Activated naive CD4-positive, alpha-beta T cell treated with anti-CD3 and anti-CD28 coated beads, Interleukin-2, amount 10 ng/mL, durations not matched to agents 7 days and 5 days (primary cell): ENCODE results near the gene SYNCRIP.
"Not testable (repeated sequence)": the region's sequence is repeated elsewhere in the genome, so short reads cannot be mapped to it uniquely, and the experiment has no call there.

Experiments
- CTCF ChIA-PET: fragments of 350-600 bp; sonication (Branson Sonifier 250); formaldehyde crosslinking; loops from one replicate; lab custom pipeline; 2021; ENCODE audit warnings: antibody characterized with exemption; lab: Charles Lee
- DNase-seq: peaks from one replicate; pipeline ENCODE4 v3.0.0-alpha.2; 2020
- H3K27ac Mint-ChIP-seq: one replicate; pipeline ENCODE4 v1.8.0; 2021; ENCODE audit warnings: mild to moderate bottlenecking, moderate library complexity, mixed read lengths
- H3K27me3 Mint-ChIP-seq: one replicate; pipeline ENCODE4 v1.8.0; 2021; ENCODE audit warnings: mild to moderate bottlenecking, mixed read lengths
- H3K36me3 Mint-ChIP-seq: one replicate; pipeline ENCODE4 v1.8.0; 2021; ENCODE audit warnings: mixed read lengths
- H3K4me1 Mint-ChIP-seq: one replicate; pipeline ENCODE4 v1.8.0; 2021; ENCODE audit warnings: mixed read lengths
- H3K4me3 Mint-ChIP-seq: one replicate; pipeline ENCODE4 v1.8.0; 2021; ENCODE audit warnings: mild to moderate bottlenecking, moderate library complexity, mixed read lengths
- H3K9me3 Mint-ChIP-seq: one replicate; pipeline ENCODE4 v1.8.0; 2021; ENCODE audit warnings: mixed read lengths

SYNCRIP gene

GRCh38 chr6:85594197-85594930 is 48.3 kb downstream of the SYNCRIP start:
- Mint-ChIP-seq H3K4me1 (peaks cover 30% of the 10 kb centered on the region), H3K36me3 (peaks cover 19% of the 10 kb centered on the region), H3K27me3 (peaks cover 13% of the 10 kb centered on the region), H3K4me3 (peak overlapping the region; percentile 94), H3K9me3 (no peaks in the 10 kb centered on the region), H3K27ac (peak overlapping the region; percentile 90)
- CTCF ChIA-PET: interaction anchor here (1.8 kb wide), 1 partner anchor 84 kb away, joined by 4 read pairs; no protein-coding TSS in a partner anchor
- no peak for DNase-seq

GRCh38 chr6:85593438-85594196 is 49.1 kb downstream of the SYNCRIP start, which contains the start of gene SNX14:
Gene SNX14, minus strand, starts transcription at chr6:85593858. Its CDS starts 140 bp downstream, at chr6:85593718.
- peak within 1 kb of the TSS; percentile 90 for H3K27ac Mint-ChIP-seq
- peaks cover 13% of the 10 kb centered on the region for H3K27me3 Mint-ChIP-seq
- H3K4me1 Mint-ChIP-seq: peaks cover 30% of the 10 kb centered on the region
- peaks cover 21% of the 10 kb centered on the region for H3K36me3 Mint-ChIP-seq
- H3K4me3 Mint-ChIP-seq: peak within 1 kb of the TSS; percentile 94
- DNase-seq: peak; percentile 83
- no peaks in the 10 kb centered on the region for H3K9me3 Mint-ChIP-seq
- CTCF ChIA-PET: interaction anchor here (1.2 to 1.8 kb wide), 2 partner anchors 85 to 137 kb away, joined by 3 to 4 read pairs; no protein-coding TSS in a partner anchor

GRCh38 chr6:85592033-85592432 is 50.7 kb downstream of the SYNCRIP start:
- peak overlapping the region; percentile 94 for H3K4me3 Mint-ChIP-seq
- no peaks in the 10 kb centered on the region for H3K9me3 Mint-ChIP-seq
- peaks cover 13% of the 10 kb centered on the region for H3K27me3 Mint-ChIP-seq
- CTCF ChIA-PET: interaction anchor here (0.8 to 1.2 kb wide), 3 partner anchors 23 to 135 kb away, joined by 3 read pairs; no protein-coding TSS in a partner anchor
- peaks cover 22% of the 10 kb centered on the region for H3K36me3 Mint-ChIP-seq
- H3K4me1 Mint-ChIP-seq: peaks cover 30% of the 10 kb centered on the region
- DNase-seq: no peak
- peak overlapping the region; percentile 64 for H3K27ac Mint-ChIP-seq

- Mint-ChIP-seq H3K27me3 (peaks cover 13% of the 10 kb centered on the region), H3K36me3 (peaks cover 24% of the 10 kb centered on the region), H3K9me3 (no peaks in the 10 kb centered on the region), H3K4me3 (peak overlapping the region; percentile 12), H3K4me1 (peaks cover 30% of the 10 kb centered on the region), H3K27ac (no peak overlapping the region)
- CTCF ChIA-PET: interaction anchor here (1.1 kb wide), 1 partner anchor 108 kb away, joined by 3 read pairs; no protein-coding TSS in a partner anchor
- no peak for DNase-seq
These were observed 51.5 kb downstream of the SYNCRIP start for GRCh38 chr6:85591207-85591606.

GRCh38 chr6:85585741-85586140 is 56.9 kb downstream of the SYNCRIP start:
- DNase-seq: no peak
- Mint-ChIP-seq H3K27ac (no peak overlapping the region), H3K4me3 (no peak overlapping the region), H3K27me3 (no peaks in the 10 kb centered on the region), H3K4me1 (no peaks in the 10 kb centered on the region), H3K36me3 (peaks cover 54% of the 10 kb centered on the region), H3K9me3 (peaks cover 37% of the 10 kb centered on the region)
- CTCF ChIA-PET: no interaction called here

- H3K27me3 Mint-ChIP-seq, H3K4me1 Mint-ChIP-seq, H3K27ac Mint-ChIP-seq, DNase-seq, CTCF ChIA-PET, H3K4me3 Mint-ChIP-seq: not testable (repeated sequence)
- peaks cover 37% of the 10 kb centered on the region for H3K9me3 Mint-ChIP-seq
- H3K36me3 Mint-ChIP-seq: peaks cover 49% of the 10 kb centered on the region
These were observed 59.9 kb downstream of the SYNCRIP start for GRCh38 chr6:85582832-85583231.

- Mint-ChIP-seq H3K27me3 (no peaks in the 10 kb centered on the region), H3K9me3 (peaks cover 37% of the 10 kb centered on the region), H3K27ac (no peak overlapping the region), H3K4me3 (no peak overlapping the region), H3K4me1 (no peaks in the 10 kb centered on the region), H3K36me3 (peaks cover 47% of the 10 kb centered on the region)
- DNase-seq: no peak
- CTCF ChIA-PET: no interaction called here
These were observed 61.1 kb downstream of the SYNCRIP start for GRCh38 chr6:85581572-85581971.

- H3K4me1 Mint-ChIP-seq: no peaks in the 10 kb centered on the region
- H3K9me3 Mint-ChIP-seq: peaks cover 37% of the 10 kb centered on the region
- H3K36me3 Mint-ChIP-seq: peaks cover 46% of the 10 kb centered on the region
- H3K4me3 Mint-ChIP-seq: no peak overlapping the region
- CTCF ChIA-PET: no interaction called here
- no peaks in the 10 kb centered on the region for H3K27me3 Mint-ChIP-seq
- DNase-seq: no peak
- no peak overlapping the region for H3K27ac Mint-ChIP-seq
These were observed 61.8 kb downstream of the SYNCRIP start for GRCh38 chr6:85580878-85581267.

GRCh38 chr6:85580118-85580877 is 62.4 kb downstream of the SYNCRIP start:
- no peak for DNase-seq
- peaks cover 44% of the 10 kb centered on the region for H3K36me3 Mint-ChIP-seq
- H3K4me1 Mint-ChIP-seq: no peaks in the 10 kb centered on the region
- peaks cover 37% of the 10 kb centered on the region for H3K9me3 Mint-ChIP-seq
- H3K4me3 Mint-ChIP-seq: no peak overlapping the region
- H3K27ac Mint-ChIP-seq: no peak overlapping the region
- CTCF ChIA-PET: no interaction called here
- H3K27me3 Mint-ChIP-seq: no peaks in the 10 kb centered on the region

GRCh38 chr6:85579581-85579980 is 63.1 kb downstream of the SYNCRIP start:
- H3K4me3 Mint-ChIP-seq: no peak overlapping the region

GRCh38 chr6:85576476-85576875 is 66.2 kb downstream of the SYNCRIP start:
- no peak for DNase-seq
- no peaks in the 10 kb centered on the region for H3K4me1 Mint-ChIP-seq
- peaks cover 3% of the 10 kb centered on the region for H3K9me3 Mint-ChIP-seq
- H3K27ac Mint-ChIP-seq: no peak overlapping the region
- no peak overlapping the region for H3K4me3 Mint-ChIP-seq
- peaks cover 22% of the 10 kb centered on the region for H3K36me3 Mint-ChIP-seq
- no peaks in the 10 kb centered on the region for H3K27me3 Mint-ChIP-seq
- CTCF ChIA-PET: no interaction called here

More at GRCh38 chr6:85579581-85579980, 63.1 kb downstream of the SYNCRIP start:
- CTCF ChIA-PET: no interaction called here
- H3K36me3 Mint-ChIP-seq: peaks cover 36% of the 10 kb centered on the region
- H3K4me1 Mint-ChIP-seq: no peaks in the 10 kb centered on the region
- H3K27me3 Mint-ChIP-seq: no peaks in the 10 kb centered on the region
- H3K27ac Mint-ChIP-seq: no peak overlapping the region
- peaks cover 30% of the 10 kb centered on the region for H3K9me3 Mint-ChIP-seq
- DNase-seq: no peak

- CTCF ChIA-PET: no interaction called here
- no peak overlapping the region for H3K27ac Mint-ChIP-seq
- H3K36me3 Mint-ChIP-seq: peaks cover 23% of the 10 kb centered on the region
- no peaks in the 10 kb centered on the region for H3K9me3 Mint-ChIP-seq
- no peaks in the 10 kb centered on the region for H3K27me3 Mint-ChIP-seq
- no peaks in the 10 kb centered on the region for H3K4me1 Mint-ChIP-seq
- no peak for DNase-seq
- H3K4me3 Mint-ChIP-seq: no peak overlapping the region
These were observed 67.6 kb downstream of the SYNCRIP start for GRCh38 chr6:85574932-85575598.

GRCh38 chr6:85569323-85569722 is 73.4 kb downstream of the SYNCRIP start:
- Mint-ChIP-seq H3K4me1 (peaks cover 3% of the 10 kb centered on the region), H3K9me3 (peaks cover under 1% of the 10 kb centered on the region), H3K27ac (no peak overlapping the region), H3K27me3 (no peaks in the 10 kb centered on the region), H3K36me3 (peaks cover 37% of the 10 kb centered on the region), H3K4me3 (no peak overlapping the region)
- CTCF ChIA-PET: interaction anchor here (1.2 kb wide), 1 partner anchor 23 kb away, joined by 3 read pairs; no protein-coding TSS in a partner anchor
- DNase-seq: no peak
